ENCODE results near the gene CORO7.

GRCh38 chr16:4359914-4360313, 56.5 kb downstream of the CORO7 start:
- TF ChIP-seq POLR2A (IDR thresholded peaks at IDR 0.05) (no peak), CTCF (IDR thresholded peaks at IDR 0.05) (no peak), POLR2AphosphoS5 (IDR thresholded peaks at IDR 0.05) (no peak), EP300 (IDR thresholded peaks at IDR 0.05) (no peak)
